Bone marrow (tissue), 2 donors: ENCODE results near the gene NVL.
"Not testable (repeated sequence)": the region's sequence is repeated elsewhere in the genome, so short reads cannot be mapped to it uniquely, and the experiment has no call there.

Experiments
- DNase-seq, 2 donors: peaks; one replicate each; lab custom pipeline; 2025; lab: John Stamatoyannopoulos, UW

Gene NVL

DNA sequence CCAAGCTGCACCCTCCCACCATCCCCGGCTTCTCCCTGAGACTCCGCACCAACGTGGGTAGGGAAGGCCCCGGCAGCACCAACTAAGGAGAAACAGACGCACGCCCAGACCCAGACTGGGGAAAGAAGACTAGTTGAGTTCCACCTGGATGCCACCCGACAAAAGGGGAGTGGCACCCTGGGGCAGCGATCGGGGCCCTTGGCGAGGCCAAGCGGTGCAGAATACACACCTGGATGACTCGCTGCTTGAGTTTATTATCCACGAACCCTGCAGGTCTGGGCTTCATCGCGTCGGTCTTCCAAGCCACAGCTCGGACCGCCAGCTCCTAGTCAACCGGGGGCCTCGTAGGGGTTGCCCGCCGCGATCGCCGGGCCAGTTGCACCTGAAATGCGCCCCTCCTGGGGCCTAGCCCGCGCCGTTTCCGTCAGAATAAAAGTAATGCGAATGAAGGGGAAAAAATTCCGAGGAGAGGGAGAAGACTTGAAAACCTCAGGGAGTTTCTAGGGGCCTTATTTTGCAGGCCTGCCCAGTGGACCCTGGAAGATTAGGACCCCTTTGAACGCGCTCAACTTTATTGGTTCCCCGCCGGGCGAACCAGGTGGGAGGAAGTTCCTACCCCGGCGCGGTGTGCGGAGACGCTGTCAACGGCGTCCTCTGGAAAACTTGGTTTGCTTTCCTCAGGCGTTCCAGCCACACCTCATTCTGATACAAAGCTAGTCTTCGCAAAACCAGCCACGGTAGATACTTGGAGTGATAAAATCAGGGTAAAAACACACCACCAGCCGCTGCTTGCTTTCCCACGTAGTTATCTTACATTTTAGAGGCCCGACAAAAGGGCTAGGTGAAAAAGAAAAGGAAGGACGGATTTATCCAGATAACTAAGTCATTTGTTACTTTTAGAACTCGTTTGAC, at the start of gene NVL:
Gene NVL (minus strand): TSS at position 331 of the 912 bp plus-strand sequence. CDS start 45 bp downstream, at position 286.
- peak; percentile 69 to 83 for DNase-seq

DNA sequence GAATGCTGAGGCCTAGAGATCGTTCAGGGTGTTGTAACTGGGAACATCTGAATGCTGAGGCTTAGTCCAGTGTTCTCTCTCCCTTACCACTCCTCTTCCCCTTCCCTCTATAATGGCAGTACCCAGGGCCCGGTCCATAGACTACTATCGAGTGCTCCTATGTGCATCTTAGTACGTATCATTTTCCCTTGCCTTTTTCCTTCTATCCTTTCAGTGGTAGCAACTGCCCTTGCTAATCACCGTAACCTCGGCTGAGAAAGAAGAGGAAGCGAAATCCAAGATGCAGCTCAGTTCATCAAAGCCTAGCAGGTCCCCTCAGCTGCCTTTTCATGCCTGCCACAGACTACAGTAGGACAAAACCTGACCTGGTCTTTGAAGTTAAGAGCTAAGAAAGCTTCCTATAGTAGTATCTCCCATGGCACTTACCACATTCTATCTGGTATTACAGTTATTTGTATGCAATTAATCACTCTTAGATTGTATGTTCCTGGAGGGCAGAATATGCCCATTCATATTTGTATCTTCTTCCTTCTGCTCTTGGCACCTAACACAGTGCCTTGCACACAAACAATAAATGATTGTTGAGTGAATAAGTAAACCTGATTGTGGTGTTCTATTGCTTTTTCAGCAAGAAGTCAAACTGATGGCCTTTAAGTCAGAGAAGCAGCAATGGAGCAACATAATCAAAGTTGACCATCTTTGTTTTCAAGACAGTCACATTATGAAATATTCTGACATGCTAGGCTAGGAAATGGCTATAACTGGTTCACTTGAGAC, 49.1 kb upstream of the NVL start:
- no peak for DNase-seq

DNA sequence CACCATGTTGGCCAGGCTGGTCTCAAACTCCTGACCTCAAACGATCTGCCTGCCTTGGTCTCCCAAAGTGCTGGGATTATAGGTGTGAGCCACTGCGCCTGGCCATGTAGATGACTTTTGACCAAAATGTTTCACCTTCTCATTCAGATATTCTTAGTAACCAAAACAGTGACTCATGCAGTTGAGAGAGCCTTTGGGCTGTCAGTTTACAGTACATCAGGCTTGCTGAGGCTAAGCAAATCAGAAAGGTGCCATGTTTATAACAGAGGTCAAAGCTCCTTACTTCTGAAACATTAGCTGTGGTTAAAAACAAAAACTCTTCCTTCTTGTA, 47.7 kb upstream of the NVL start:
- DNase-seq: no peak

DNA sequence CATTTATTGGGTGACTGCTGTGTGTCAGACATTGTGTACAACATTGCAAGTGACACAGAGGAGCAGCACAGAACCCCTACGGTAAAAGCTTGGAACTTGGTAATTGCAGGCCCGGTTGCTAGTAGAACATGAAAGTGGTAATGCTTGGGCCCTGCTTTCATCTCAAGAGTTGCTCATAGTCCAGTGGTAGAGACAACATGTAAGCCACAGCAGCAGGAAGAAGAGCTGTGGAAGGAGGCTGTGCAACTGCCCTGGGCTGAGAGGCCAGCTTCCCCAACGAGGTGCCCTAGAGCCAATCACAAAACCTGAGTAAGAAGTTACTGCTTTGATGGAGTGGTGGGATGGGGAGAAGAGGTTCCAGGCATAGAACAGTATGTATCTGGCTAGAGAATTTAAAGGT, 45.1 kb upstream of the NVL start:
- no peak for DNase-seq

DNA sequence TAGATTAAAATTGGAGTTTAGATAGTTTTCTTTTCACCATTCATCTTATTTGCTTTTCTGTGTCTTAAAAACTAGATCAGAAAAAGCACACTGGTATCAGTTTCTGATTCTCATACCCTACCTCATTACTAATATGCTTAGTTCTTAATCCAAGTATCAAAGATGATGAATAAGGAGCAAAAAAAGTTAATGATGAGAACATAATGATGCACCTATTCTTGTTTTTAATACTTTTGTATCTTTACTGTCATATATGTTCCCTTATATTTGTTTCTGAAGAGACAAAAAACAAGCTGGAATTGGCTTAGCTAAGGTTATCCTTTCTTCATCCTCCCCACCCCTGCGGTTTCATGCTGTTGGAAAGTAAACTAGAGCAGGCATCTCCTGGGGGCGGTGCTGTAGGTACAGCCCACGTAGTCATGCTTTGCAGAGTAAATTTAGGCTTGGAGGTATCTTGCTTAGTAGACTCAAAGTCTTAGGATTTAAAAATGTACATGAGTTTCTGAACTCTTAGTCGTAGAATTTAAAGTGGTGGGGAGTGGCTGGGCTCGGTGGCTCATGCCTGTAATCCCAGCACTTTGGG, 43.1 kb upstream of the NVL start:
- no peak for DNase-seq

DNA sequence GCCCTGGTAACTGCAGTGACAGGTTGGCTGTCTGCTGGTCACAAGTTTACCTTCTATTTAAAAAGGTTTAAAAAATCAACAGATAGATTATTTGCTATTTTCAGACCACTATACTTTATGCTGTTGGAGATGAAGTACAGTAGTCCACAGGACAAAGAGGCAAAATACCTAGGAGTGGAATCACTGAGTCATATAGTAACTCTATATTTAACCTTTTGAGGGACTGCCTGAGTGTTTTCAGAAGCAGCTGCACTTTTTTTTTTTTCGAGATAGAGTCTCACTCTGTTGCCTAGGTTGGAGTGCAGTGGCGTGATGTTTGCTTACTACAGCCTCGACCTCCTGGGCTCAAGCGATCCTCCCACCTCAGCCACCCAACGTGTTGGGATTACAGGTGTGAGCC, 38.4 kb upstream of the NVL start:
- no peak for DNase-seq

DNA sequence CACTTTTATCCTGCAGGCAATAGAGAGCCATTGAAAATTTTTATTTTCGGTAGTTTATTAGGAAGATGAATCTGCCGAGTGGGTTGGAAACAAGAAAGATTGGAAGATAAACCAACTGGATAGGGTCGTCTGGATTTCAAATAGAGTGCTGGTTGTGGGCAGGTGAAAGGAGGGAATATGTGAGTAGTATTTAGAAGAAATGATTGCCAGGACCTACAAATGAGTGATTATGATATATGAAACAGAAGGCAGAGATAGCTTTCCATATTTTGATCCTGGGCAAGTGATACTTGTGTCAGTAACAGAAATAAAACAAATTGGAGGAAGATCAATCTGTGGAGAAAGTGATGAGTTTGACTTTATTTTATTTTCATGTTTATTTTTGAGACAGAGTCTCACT, 29.2 kb upstream of the NVL start:
- DNase-seq: no peak

DNA sequence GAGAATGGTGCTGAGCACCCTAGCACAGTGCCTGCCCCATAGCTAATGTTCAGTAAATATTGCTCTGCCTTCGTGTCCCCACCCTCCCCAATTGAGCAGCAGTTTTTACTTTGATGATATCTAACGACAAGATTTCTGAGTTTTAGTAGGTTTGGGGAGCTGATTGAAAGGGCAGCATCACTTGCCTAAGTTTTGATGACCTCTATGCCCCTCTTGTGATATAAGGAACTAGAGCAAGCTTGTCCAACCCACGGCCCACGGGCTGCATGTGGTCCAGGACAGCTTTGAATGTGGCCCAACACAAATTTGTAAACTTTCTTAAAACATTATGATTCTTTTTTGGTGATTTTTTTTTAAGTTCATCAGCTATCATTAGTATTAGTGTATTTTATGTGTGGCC, 28.3 kb upstream of the NVL start:
- no peak for DNase-seq

DNA sequence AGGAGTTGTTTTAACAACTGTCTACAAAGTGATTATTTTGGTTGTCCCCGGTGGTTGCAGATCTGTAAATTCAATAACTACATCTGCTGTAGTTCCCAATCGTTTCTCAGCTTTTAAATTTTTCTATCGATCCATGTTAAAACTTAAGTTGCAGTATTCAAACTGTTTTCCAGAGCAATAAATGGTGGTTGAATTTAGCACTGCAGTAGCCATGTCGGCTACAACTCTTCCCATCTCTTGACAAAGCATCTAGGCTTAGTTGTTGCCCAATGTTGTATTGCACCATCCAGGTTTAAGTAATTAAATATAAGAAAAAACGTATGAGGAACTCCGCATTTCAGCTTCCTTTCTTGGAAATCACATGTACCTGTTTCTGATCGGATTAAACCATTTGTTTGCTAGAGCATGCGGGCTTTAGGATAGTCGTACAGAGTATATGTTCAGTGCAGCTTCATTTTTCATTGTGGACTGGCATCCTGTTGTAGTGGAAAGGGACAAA, 27.7 kb upstream of the NVL start:
- DNase-seq: no peak

DNA sequence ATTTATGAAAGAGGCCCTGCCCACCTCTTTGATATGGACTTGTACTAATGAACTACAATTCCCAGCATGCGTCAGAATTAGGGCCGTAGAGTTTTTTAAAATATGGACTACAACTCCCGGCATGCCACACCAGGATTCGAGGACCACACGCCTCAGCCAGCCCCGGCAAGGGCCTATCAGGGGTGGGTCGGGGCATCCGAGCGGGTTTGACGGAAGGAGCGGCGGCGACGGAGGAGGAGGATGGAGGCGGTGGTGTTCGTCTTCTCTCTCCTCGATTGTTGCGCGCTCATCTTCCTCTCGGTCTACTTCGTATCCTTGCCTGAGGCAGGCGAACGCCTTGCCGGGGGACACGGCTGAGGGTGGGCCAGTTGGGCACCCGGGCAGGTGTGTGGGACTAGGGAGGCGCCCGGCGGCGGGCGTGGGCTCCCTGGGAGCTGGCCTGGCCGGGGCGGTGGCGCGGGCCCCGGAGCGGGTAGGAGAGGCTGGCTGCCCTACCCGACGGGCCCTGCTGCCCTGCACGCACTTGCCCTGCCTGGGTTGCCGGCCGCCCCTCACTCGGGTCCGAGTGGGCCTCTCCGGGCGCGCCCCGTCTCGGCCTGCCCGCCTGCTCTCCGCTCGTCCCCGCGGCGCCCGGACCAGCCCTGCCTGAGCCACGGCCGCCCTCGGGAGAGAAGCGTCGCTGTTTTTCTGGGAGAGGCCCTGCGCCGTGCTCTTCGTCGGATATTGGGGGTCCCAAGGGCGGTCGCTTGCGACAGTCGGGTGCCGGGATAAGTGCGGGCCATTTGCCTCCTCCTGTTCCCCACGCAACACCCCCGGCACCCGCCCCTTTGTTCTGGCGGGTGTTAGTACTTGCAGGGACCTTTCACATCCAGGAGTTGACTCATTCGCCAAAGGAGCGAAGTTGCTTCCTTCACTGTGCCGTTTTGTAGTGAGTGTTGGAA, 27.0 kb upstream of the NVL start, which contains the start of gene CNIH4:
Gene CNIH4 (plus strand): TSS at position 195 of the 941 bp plus-strand sequence. CDS start 46 bp downstream, at position 241.
- peak; percentile 62 to 86 for DNase-seq

DNA sequence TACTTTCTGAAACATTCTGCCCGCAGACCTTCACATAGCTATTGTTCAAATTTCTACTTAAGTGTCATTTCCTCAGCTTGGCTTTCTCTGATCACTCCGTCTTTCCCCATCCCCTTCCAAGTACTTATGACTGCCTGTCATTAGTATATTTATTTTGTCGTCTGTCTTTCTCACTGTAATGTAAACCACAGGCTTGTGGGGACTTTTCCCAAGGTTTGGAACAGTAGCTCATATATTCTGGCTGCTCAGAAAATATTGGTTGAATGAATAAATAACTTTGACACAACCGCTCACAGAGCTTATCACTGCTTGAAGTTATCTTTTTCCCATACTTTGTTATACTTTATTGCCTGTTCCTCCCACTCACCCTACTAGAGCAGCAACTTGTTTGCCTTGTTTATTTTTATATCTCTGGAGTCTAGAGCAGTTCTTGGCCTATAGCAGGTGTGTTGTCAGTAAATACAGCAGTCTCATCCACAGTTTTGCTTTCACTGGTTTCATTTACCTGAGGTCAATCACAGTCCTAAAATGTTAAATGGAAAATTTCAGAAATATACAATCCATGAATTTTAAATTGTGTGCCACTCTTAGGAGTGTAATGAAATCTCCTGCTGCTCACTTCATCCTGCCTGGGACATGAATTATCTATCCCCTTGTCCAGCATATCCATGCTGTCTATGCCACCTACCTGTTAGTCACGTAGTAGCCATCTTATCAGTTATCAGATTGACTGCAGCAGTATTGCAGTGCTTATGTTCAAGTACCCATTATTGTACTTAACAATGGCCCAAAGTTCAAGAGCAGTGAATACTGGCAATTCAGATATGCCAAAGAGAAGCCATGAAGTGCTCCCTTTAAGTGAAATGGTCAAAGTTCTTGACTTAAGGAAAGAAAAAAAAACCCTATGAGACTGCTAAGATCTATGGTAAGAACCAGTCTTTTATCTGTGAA, 24.3 kb upstream of the NVL start:
- DNase-seq: no peak

DNA sequence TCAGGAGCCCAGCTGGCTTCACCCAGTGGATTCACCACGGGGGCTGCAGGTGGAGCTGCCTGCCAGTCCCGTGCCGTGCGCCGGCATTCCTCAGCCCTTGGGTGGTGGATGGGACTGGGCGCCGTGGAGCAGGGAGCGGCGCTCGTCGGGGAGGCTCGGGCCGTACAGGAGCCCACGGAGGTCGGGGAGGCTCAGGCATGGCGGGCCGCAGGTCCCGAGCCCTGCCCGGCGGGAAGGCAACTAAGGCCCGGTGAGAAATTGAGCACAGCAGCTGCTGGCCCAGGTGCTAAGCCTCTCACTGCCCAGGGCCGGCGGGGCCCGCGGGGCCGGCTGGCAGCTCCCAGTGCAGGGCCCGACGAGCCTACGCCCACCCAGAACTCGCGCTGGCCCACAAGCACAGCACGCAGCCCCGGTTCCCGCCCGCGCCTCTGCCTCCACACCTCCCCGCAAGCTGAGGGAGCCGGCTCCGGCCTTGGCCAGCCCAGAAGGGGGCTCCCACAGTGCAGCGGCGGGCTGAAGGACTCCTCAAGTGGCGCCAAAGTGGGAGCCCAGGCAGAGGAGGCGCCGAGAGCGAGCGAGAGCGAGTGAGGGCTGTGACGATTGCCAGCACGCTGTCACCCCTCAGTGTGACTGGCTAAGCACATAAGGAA, 22.6 kb upstream of the NVL start:
- not testable (repeated sequence) for DNase-seq

DNA sequence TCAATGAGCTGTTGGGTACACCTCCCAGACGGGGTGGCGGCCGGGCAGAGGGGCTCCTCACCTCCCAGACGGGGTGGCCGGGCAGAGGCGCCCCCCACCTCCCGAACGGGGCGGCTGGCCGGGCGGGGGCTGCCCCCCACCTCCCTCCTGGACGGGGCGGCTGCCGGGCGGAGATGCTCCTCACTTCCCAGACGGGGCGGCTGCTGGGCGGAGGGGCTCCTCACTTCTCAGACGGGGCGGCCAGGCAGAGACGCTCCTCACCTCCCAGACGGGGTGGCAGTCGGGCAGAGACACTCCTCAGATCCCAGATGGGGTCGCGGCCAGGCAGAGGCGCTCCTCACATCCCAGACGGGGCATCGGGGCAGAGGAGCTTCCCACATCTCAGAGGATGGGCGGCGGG, 19.7 kb upstream of the NVL start:
- DNase-seq: not testable (repeated sequence)

DNA sequence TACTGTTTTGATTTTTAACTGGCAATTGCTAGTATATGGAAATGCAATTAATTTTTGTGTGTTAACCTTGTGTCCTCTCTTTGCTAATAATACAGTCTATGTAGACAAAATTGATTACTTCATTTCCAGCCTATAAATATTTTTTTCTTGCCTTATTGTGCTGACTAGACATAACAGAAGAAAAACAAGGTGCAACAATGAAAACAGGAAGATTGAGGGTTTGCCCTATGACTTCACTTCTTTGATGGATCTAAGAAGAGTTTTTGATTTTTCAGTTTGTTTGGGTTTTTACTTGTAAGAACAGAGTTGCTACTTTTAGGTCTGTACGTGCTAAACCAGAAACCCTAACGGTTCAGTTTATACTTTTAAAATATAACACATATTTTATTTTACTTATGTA, 18.2 kb upstream of the NVL start:
- DNase-seq: no peak

DNA sequence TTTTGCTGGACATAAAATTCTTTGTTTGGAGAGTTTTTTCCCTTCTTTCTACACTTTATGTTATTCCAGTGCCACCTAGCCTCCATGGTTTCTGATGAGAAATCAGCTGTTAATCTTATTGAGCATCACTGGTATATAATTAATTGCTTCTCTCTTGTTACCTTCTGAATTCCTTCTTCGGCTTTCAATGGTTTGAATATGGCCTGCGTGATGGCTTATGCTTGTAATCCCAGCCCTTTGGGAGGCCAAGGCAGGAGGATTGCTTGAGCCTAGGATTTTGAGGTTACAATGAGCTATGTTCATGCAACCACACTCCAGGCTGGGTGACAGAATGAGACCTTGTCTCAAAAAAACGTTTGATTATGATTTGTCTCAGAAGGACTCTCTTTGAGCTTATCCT, 13.7 kb upstream of the NVL start:
- no peak for DNase-seq

DNA sequence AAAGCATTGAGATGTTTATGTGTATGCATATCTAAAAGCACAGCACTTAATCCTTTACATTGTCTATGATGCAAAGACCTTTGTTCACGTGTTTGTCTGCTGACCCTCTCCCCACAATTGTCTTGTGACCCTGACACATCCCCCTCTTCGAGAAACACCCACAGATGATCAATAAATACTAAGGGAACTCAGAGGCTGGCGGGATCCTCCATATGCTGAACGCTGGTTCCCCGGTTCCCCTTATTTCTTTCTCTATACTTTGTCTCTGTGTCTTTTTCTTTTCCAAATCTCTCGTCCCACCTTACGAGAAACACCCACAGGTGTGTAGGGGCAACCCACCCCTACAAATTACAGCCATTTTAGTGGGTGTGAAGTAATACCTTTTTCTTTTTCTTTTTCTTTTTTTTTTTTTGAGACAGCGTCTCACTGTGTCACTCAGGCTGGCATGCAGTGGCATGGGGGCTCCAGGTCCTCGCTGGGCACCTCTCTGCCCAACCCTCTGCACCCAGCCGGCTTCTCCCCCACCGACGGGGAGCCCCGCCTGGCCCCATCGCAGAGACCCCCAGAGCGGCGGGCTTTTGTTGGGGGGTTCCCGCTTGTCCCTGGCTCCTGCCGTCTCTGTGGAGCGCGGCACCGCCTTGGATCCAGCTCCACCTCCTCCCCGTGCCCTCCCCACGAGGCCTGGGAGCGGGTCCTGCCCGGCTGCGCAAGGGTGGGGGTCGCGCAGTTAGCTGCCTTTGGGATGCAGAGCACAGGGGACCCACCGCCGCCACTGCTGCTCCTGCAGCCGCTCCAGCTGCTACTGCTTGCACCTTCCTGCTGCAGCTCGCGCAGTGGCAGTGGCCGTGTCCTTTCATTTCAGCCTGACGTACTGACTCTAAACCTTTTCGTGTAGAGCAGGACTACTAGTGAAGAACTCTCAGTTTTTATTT, 10.7 kb upstream of the NVL start:
- not testable (repeated sequence) for DNase-seq

DNA sequence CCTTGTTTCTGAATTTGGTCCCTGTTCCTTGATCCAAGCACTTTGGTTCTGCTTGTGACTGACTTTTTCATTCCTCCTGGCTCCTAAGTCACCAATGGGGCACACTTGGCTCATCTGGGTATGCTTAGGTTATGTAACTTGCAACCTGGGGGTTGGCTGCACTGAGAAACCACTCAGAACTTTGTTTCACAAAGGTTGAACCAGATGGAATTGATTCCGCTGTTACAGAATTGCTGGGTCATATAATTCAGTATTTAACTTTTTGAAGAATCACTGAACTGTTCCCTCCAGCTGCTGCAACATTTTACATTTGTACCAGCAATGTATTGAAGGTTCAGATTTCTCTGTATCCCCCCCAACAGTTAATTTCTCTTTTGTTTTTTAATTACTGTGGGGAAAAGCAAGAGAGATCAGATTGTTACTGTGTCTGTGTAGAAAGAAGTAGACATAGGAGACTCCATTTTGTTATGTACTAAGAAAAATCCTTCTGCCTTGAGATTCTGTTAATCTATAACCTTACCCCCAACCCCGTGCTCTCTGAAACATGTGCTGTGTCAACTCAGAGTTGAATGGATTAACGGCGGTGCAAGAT, 9.6 kb upstream of the NVL start:
- no peak for DNase-seq

DNA sequence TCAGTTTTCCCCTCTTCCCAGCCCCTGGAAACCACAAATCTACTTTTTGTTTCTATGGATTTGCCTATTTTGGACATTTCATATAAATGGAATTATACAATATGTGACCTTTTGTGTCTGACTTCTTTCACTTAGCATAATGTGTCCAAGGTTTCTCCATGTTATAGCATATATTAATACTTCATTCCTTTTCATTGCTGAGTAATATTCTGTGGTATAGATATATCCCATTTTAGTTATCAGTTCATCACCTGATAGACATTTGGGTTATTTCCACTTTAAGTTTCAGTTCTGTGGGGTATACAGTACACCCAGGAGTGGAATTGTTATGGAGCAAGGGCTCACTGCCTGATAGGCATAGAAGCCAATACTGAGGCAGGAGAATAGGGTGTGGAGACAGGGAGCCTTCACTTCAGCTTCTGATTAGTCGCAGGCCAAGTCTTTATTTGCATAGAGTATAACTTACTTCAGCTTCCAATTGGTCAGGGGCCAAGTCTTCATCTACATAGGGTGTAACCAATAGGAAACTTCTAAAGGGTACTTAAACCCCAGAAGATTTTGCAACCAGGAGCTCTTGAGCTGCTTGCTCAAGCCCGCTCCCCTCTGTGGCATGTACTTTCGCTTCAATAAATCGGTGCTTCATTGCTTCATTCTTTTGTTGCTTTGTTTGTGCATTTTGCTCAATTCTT, 8.3 kb upstream of the NVL start:
- no peak for DNase-seq
